Activated gamma-delta T cell treated with anti-CD3 and anti-CD28 coated beads, Interleukin-2, amount 50 U/mL, for 16 hours (primary cell): ENCODE data around the gene TUBGCP2.

Source experiments
- DNase-seq: peaks from one replicate; pipeline ENCODE4 v3.0.0-alpha.2; 2020; ENCODE audit warnings: low read depth

The TUBGCP2 gene

GRCh38 chr10:133343558-133343957 is 34.9 kb upstream of the TUBGCP2 start:
- DNase-seq: no peak

- DNase-seq: no peak
These were observed 34.3 kb upstream of the TUBGCP2 start for GRCh38 chr10:133342942-133343341.

- DNase-seq: no peak
These were observed 33.3 kb upstream of the TUBGCP2 start for GRCh38 chr10:133341983-133342382.

- no peak for DNase-seq
These were observed 31.2 kb upstream of the TUBGCP2 start for GRCh38 chr10:133339708-133340380.

GRCh38 chr10:133338080-133339071 is 29.7 kb upstream of the TUBGCP2 start:
- no peak for DNase-seq

- no peak for DNase-seq
These were observed 28.7 kb upstream of the TUBGCP2 start for GRCh38 chr10:133337370-133337725.

- DNase-seq: peak; percentile 71
These were observed 28.1 kb upstream of the TUBGCP2 start, which contains the start of gene CALY for GRCh38 chr10:133336577-133337369. TSS of gene CALY (minus strand) at chr10:133336896. CDS start at chr10:133328989, 7,907 bp downstream.

- DNase-seq: no peak
These were observed 27.5 kb upstream of the TUBGCP2 start for GRCh38 chr10:133336118-133336576.

GRCh38 chr10:133335246-133336117 is 26.8 kb upstream of the TUBGCP2 start:
- peak; percentile 67 for DNase-seq

GRCh38 chr10:133334503-133335245 is 26.0 kb upstream of the TUBGCP2 start:
- DNase-seq: no peak

- DNase-seq: no peak
These were observed 24.4 kb upstream of the TUBGCP2 start for GRCh38 chr10:133332936-133333699.

GRCh38 chr10:133329491-133330202 is 21.0 kb upstream of the TUBGCP2 start:
- peak; percentile 79 for DNase-seq

- no peak for DNase-seq
These were observed 20.0 kb upstream of the TUBGCP2 start for GRCh38 chr10:133328358-133329343.

- DNase-seq: no peak
These were observed 19.1 kb upstream of the TUBGCP2 start for GRCh38 chr10:133327651-133328357.

GRCh38 chr10:133326745-133327650 is 18.3 kb upstream of the TUBGCP2 start:
- no peak for DNase-seq

- DNase-seq: no peak
These were observed 17.5 kb upstream of the TUBGCP2 start for GRCh38 chr10:133326223-133326551.
